Measurements from ENCODE around the gene GET4.

The GET4 gene

DNA sequence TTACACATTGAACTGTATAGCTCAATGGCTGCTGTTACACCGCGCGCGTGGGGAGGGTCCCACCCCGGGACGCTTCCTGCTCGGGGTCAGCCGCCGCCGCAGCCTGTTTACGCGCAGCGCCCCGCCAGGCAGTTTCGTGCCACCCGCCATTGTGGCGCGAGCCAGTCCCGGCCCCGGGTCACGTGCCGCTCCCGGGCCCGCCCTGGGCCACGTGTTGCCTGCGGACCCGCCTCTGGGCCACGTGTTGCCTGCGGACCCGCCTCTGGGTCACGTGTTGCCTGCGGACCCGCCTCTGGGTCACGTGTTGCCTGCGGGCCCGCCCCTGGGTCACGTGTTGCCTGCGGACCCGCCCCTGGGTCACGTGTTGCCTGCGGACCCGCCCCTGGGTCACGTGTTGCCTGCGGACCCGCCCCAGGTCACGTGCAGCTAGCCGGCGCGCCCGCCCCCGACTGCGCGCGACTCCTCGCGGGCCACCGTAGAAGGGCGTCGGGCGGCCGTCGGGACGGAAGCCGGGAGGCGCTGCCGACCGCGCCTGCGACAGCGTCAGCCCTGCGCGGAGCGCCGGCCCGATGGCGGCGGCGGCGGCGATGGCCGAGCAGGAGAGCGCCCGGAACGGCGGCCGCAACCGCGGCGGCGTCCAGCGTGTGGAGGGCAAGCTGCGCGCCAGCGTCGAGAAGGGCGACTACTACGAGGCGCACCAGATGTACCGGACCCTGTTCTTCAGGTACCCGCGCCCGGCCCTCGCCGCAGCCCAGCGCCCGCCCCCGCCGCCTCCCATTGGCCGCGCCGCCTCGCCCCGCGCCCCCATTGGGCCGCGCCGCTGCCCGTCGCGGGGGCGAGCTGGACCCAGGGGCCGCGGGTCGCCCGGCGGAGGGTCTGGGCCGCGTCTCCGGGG is at the start of gene GET4:
GET4 (plus strand) TSS at position 478 of the 895 bp plus-strand sequence; CDS start at position 570, 92 bp downstream.
- peak; percentile 94 to 98 (median 96) for DNase-seq

DNA sequence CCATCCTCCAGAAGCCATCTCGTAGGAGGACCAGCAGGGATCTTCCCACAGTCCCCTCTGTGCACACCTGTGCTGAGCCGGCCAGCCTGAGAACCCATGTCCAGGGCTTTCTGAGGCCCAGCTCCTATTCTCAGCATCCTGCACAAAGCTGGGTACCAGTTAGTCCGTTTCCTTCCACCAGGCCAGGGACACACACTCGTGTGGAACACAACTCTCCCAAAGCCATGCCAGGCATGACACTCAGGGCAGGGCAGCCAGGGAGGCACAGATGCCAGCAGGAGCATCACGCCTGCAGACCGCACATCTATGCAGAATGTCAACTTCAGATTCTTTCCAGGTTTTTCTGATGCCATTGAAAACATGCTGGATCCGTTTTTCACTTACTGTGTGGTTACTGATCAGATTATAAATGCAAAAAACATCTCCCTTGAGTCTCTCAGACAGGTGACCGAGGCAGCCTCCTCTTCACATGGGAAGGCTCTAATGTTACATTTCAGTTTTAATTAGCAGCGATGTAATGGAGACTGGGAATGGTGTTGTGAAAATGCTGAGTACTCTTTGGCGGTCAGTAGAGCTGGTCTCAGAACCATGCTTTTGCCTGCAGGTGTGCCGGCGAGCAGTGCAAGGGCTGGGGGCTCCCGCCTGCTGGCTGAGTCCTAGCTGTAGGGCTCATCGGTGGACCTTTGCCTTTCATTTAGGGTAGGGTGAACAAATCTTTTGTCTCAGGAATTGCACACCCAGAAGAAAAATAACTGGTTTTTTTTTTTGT is 47.4 kb upstream of the GET4 start:
- DNase-seq, result no peak

DNA sequence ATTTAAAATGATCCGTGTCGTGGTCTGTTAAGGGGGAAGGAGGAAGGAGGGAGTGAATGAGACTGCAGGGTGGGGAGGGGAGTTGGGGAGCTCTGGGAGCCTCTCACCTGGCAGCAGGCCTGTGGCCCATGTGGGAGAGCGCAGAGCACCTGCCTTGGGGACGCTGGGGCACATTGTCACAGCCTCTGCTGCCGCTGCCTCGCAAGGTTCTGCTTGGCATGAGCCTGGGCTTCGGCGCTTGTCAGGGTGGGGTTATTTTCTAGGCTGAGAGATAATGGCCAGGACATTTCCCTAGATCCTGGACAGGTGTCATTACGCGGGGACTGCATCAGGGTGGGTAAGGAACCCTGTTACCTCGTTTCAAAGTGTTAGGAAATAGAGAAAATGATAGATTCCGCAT is 46.3 kb upstream of the GET4 start:
- DNase-seq, result no peak

DNA sequence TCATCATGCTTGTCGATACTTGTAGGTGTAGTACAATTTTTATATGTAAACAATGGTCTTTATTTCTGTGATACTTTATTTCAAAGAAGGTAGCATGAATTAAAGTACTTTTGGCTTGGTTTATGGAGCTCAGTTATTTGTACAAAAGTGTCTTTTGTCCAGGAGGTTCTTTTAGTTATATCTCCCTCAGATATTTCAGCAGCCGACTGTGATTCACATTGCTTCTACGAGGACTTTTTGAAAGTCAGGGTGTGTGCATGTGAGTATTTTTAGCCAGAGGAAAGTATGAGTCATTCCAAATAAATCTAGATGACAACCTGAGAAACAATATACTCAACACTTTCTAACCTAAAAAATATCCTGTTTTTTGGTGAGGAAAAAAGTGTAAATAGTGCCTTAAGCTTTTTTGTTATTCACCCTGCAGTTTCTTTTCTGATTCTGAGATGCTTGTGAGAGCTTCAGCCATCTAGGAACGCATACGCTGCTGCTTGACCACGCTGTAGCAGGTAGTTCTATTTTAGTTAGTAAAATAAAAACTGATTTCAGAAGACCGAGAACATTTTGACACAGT is 44.7 kb upstream of the GET4 start:
- no peak for DNase-seq

- DNase-seq, result peak; percentile 27 to 53 (median 42)
Measured at GRCh38 chr7:832167-832967, 44.0 kb upstream of the GET4 start, which contains the start of gene SUN1. TSS of gene SUN1 (plus strand) at chr7:832476. CDS start at chr7:832525, 49 bp downstream.

- no peak for DNase-seq
Measured at GRCh38 chr7:832968-833424, 43.4 kb upstream of the GET4 start.

DNA sequence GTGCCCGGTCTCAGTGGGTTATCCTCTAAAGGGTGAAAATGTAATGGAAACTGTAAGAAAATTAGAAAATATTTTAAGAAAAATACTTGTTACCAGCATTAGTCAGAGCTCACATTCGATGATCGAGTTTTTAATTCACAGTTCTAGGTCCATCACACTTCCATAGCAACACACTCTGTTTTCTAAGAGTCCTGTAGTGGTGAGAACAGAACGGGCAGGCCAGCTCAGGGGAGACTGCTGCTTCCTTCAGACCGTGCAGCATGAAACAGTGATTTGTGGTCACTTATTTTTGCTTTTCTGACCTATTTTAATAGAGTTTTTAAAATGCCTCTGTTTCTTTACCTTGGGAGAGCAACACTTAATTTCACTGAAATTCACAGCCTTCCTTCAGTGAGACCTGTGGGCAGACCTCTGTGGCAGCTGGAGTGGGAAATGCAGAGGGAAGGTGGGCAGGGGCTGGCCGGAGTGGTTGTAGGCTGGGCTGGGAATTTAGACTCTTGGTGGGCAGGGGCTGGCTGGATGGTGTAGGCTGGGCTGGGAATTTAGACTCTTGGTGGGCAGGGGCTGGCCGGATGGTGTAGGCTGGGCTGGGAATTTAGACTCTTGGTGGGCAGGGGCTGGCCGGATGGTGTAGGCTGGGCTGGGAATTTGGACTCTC is 42.6 kb upstream of the GET4 start:
- DNase-seq, result no peak

GRCh38 chr7:834277-834676 is 42.1 kb upstream of the GET4 start:
- DNase-seq, result no peak

GRCh38 chr7:835021-835420 is 41.3 kb upstream of the GET4 start:
- no peak for DNase-seq

GRCh38 chr7:835485-836401 is 40.6 kb upstream of the GET4 start:
- no peak for DNase-seq

GRCh38 chr7:836429-836828 is 39.9 kb upstream of the GET4 start:
- no peak for DNase-seq

DNA sequence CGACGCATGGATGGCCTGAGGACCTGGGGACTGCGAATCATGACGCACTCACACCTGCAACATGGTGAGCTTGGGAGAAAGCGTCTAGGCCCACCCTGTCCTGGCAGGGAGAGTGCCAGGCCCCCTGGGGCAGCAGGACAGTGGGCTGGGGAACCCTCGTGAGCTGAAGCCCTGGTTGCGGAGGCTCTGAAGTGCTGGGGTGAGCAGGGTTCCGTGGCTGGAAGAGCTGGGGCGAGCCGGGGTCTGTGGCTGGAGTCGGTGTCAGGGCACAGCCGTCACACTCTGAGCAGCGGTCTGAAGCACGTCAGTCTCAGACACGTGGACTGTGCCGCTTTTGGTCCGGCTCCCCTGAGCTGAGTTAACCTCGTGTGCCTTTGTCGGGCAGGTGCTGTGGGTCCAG is 39.4 kb upstream of the GET4 start:
- DNase-seq, result no peak

GRCh38 chr7:840001-840600 is 36.3 kb upstream of the GET4 start:
- no peak for DNase-seq

- DNase-seq, result no peak
Measured at GRCh38 chr7:841943-842342, 34.4 kb upstream of the GET4 start.

GRCh38 chr7:842431-843031 is 33.8 kb upstream of the GET4 start:
- DNase-seq, result no peak

DNA sequence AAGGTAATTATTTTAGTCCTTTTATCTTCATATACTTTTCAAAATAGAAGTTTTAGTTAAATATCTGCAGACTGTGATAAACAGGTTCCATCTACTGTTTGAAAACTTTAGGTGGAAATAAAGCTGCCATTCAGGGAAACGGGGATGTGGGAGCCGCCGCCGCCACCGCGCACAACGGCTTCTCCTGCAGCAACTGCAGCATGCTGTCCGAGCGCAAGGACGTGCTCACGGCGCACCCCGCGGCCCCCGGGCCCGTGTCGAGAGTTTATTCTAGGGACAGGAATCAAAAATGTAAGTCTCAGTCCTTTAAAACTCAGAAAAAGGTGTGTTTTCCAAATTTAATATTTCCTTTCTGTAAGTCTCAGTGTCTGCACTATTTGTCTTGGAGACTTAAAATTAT is 33.1 kb upstream of the GET4 start:
- DNase-seq, result no peak

GRCh38 chr7:844043-844442 is 32.3 kb upstream of the GET4 start:
- no peak for DNase-seq

GRCh38 chr7:844514-844913 is 31.8 kb upstream of the GET4 start:
- no peak for DNase-seq

DNA sequence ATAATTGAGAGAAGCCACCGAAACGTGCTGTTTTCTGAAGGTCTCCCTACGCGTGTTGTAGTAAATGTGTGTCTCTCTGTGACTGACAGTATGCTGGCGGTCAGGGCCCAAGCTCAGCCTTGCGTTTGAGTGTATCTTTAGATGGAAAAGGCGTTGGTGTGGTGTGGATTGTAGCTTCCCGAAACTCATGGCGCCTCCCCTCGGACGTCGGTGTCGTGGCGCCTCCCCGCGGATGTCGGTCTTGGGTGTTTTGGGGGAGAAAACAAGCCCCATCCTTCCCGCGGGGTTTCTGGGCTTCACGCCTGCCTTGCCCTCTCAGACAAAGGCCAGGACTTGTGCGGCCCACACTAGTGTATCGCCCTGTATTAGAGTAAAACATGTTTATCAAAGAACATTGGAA is 31.3 kb upstream of the GET4 start:
- DNase-seq, result no peak

DNA sequence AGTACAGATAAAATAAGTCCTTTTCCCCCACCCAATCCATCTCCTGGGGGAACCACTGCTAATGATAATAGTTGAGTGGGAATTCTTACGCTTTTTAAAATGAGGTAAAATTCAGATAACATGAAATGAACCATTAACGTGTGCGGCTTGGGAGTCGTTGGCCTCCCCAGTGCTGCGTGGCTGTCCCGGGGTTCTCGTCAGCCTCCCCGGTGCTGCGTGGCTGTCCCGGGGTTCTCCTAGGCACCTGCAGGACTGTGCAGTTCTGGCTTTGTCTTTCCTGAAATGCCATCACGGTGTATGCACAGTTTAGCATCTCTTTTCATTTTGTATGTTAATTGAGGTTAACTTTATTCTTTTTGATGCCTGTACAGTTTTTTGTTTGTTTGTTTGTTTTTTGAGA is 30.6 kb upstream of the GET4 start:
- no peak for DNase-seq

All from activated CD4-positive, CD25-positive, alpha-beta regulatory T cell (primary cell).